ENCODE measurements around the gene ATP12A.

DNA sequence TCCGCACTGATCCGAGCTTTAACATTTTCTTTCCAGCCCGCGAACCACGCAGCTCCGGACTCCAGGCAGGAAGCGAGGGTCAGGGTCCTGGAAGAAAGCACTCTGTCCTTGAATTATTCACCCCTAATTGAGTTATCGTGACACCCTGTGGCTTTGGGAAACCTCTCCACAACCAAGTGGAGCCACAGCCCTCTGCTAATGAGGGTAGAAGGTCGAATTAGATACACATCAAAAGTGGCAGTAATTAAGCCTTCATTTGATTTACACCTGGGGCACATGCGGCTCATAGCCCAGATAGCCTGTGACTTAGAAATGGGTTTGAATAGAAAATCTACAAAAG is 67.8 kb downstream of the ATP12A start:
- TF ChIP-seq, protein P1, sequence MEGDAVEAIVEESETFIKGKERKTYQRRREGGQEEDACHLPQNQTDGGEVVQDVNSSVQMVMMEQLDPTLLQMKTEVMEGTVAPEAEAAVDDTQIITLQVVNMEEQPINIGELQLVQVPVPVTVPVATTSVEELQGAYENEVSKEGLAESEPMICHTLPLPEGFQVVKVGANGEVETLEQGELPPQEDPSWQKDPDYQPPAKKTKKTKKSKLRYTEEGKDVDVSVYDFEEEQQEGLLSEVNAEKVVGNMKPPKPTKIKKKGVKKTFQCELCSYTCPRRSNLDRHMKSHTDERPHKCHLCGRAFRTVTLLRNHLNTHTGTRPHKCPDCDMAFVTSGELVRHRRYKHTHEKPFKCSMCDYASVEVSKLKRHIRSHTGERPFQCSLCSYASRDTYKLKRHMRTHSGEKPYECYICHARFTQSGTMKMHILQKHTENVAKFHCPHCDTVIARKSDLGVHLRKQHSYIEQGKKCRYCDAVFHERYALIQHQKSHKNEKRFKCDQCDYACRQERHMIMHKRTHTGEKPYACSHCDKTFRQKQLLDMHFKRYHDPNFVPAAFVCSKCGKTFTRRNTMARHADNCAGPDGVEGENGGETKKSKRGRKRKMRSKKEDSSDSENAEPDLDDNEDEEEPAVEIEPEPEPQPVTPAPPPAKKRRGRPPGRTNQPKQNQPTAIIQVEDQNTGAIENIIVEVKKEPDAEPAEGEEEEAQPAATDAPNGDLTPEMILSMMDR (conservative IDR thresholded peaks at IDR 0.05; ENCODE audit: low read length), result no peak
- no peak for TF ChIP-seq EZH2phosphoT487 (IDR thresholded peaks at IDR 0.05; ENCODE audit: borderline replicate concordance)
